TTC549 (cell line): Measurements from ENCODE around the gene VWA5B1.
"Not testable (repeated sequence)": the region's sequence is repeated elsewhere in the genome, so short reads cannot be mapped to it uniquely, and the experiment has no call there.

ENCODE experiments used
- FAIRE-seq: peaks from 2 replicates; lab custom pipeline; 2012; peaks lifted over from hg19 to GRCh38; lab: Jason Lieb, UNC

The VWA5B1 gene

DNA sequence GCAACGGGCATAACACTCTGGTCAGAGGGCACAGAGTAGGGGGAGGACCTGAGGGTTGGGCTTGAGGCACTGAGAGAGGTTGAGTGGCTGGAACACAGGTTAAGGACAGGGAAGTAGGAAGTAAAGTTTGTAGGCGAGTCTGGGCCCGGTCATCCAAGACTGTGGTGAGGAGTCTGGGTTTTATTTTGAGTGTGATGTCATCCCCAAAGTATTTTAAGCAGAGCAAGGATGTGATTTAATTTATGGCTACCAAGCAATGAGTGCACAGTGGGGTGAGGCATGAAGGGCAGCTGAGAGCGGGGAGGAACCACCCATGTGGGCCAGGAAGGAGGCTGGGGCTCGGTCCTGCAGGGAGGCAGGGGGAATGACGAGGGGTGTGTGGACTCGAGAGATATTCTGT, 11.2 kb upstream of the VWA5B1 start:
- FAIRE-seq, result no peak

DNA sequence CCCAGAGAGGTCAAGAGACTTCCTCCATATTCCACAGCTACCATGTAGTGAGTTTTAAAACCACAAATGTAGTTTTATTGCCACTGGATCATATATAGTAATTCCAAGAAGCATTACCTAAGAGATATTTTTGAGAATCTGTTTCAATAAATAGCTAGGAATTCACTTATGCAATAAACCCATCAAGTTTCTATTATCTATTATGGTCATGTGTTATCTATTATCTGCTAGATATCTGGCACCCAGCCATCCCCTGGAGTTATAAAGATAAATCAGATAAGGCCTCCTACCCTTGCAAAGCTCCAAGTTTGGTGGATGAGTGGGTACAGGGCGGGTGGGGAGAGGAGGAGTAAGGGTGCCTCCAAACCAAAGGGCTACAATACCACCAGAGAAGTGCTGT, 10.3 kb upstream of the VWA5B1 start:
- no peak for FAIRE-seq

DNA sequence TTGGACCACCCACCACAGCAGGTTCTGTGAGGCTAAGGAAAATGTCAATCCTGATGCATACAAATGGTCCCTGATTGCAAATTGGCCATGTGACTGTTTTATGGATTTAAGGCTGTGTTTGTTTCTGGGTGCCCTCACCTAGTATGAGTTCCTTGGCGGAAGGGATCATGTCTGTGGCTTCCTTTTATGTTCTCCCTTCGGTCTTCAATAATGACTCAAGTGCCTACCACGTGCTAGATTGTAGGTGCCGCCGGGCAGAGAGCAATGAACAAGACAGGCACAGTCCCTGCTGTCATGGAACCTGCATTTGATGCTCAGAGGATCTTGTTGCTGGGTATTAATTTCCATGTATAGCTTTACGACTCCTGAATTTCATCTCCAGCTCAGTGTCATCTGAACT, 9.8 kb upstream of the VWA5B1 start:
- no peak for FAIRE-seq

DNA sequence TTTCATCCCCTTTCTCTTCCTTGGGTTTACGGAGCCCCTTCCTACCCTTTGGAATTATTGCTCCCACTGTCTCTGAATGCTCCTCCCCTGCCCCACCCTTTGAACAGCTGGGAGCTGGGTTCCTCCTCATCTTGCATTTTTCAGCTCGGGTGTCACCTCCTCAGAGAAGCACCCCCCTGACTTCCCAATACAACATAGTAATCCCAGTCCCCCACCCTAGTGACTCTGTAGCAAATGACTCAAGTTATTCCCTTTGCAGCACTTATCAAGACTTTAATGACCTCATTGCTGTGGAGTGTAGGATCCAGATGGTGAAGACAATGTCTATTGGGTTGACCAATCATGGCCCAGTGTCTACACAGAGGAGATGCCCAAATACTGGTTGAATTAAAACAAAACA, 8.9 kb upstream of the VWA5B1 start:
- no peak for FAIRE-seq

DNA sequence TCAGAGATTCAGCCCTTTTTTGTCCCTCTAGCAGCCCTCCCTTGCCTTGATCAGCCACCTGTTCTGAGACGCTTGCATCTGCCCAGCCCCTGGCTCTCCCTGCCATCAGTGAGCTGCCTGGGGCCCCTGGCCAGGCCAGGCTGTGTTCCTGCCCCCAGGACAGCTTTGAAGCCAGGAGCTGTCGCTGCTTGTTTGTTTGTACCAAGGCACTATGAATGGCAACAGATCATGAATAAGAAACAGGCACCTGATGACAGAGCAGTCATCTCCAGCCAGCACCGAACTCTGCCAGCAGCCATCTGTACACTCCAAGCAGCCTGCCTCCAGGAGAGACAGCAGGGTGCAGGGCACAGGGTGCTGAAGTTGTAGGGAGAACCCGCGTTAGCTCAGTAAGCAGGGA, 8.1 kb upstream of the VWA5B1 start:
- FAIRE-seq, result no peak

DNA sequence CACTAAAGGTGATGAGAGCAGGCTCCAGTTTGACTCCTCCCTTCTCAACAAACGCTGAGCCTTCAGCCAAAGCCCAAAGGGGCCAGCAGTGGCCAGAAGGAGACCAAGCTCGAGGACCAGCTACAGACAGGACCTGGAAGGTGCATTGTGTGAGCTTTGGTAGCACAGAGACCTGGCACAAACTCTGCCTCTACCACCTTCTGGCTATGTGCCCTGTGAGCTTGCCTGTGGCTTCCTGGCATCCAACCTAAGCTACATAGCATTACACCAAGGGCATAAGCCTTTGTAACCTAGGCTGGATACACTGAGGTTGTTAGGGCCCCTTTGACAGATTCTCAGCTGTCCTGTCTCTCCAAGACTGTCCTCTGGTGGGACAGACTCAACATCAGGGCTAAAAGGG, 6.6 kb upstream of the VWA5B1 start:
- FAIRE-seq, result no peak

DNA sequence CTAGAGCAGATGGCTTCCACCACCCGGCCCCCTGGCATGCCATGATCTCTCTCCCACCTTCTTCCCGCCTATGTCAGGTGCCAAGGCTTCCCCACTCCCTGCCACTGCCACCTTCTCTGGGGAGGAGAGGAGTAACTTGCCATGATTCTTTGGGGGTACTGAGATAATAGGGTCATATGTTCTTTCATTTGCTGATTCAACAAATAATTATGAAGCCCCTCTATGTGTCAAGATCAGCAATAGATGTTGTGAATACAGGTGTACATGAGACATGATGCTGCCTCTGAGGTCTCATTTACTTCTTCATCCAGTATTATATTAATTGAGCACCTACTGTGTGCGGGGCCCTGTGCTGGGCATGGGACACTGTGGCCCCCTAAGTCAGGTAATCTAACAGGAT, 6.0 kb upstream of the VWA5B1 start:
- no peak for FAIRE-seq

DNA sequence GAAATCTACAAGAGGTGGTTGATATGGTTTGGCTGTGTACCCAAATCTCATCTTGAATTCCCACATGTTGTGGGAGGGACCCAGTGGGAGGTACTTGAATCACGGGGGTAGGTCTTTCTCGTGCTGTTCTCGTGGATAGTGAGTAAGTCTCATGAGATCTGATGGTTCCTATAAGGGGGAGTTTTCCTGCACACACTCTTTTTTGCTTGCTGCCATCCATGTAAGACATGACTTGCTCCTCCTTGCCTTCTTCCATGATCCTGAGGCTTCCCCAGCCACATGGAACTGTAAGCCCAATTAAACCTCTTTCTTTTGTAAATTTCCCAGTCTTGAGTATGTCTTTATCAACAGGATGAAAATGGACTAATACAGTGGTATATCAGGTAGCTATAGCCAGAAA, 5.2 kb upstream of the VWA5B1 start:
- FAIRE-seq, result no peak

DNA sequence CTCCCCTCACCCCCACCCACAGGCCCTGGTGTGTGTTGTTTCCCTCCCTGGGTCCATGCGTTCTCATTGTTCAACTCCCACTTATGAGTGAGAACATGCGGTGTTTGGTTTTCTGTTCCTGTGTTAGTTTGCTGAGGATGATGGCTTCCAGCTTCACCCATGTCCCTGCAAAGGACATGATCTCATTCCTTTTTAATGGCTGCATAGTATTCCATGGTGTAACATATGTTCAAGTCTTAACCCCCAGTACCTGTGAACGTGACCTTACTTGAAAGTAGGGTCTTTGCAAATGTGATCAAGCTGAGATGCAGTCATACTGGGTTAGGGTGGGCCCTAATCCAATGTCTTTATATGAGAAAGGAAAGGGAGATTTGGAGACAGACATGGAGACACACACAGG, 3.0 kb upstream of the VWA5B1 start:
- not testable (repeated sequence) for FAIRE-seq

DNA sequence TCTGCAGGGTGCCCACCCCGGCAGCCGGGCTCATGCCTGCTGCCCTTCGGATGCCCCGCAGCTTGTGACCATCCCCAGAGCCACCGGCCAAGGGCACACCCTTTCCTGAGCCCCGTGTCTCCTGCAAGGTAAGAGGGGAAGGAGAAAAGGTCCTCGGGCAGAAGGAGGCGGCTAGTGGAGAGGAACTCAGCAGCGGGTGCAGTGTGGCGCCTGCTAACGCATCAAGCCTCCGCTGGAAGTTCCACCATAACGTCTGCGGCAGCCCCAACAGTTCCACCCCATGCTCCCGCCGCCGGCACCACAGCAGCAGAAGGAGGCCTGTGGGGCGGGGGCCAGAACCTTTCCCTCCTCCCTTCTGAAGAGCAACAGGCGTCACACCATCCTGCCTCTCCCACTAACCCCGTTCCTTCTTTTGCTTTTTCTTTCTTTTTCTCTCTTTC, 990 bp downstream of the VWA5B1 start:
- FAIRE-seq, result no peak

DNA sequence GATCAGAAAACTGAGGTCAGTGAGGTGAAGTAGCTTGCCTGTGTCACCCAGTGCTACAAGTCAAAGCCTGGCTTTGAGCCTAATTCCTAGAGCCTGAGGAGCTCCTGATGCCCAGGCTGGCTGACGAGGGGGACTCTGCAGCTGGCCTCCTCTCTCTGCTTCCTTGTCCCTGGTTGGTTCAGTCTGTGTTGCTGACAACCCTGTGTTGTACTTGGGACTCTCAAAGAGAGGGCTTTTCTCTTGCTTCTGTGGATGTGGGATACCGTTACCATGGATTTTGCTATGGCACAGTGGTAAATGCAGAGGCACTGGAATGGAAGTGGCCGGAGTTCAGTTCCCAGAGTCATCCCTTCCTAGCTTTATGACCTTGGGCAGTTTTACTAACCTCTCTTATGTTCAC, 8.0 kb downstream of the VWA5B1 start:
- FAIRE-seq, result no peak

DNA sequence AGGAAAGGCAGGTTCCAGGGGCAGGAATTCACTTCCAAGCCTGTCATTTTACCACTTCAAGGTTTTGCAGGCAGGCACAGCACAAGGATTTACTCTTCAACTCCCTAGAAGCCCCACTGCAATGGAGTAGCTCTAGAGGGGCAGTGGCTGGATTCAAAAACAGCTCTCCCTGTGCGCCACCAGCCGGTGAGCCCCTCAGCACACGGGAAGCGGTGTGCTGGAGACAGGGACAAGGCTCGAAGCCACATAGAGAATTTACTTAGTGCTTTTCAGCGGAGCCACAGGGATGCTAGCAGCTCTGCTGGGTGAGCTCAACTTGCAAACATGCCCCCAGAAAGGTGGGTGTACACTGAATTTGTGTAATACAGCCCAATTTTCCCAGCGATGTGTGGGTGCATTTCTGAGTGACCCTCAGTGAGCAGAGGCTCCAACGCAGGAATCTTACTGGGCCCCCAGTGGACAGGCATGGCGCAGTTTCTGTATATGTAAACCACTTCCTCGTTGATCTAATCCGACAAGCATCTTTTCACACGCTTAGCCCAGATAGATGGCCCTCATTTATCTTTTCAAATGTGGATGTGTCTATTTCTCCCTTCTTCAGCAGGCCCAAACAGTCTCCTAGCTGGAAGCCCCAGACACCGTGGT, 10.9 kb downstream of the VWA5B1 start:
- no peak for FAIRE-seq

DNA sequence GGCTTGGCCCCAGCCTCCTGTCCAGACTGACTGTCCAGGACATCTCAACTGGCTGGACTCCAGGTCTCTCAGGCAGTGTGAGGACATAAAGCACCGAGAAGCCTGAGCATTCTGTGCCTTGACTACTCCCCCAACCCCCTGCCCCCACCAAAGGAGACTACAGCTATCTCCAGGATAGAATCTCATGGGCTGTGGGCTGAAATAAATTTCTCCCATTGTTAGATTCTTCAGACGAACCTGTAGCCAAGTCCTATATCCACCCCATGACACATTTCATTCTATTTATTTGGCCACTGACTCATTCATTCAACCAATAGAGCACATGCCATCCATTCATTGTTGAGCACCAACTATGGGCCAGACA, 11.4 kb downstream of the VWA5B1 start:
- FAIRE-seq, result no peak

DNA sequence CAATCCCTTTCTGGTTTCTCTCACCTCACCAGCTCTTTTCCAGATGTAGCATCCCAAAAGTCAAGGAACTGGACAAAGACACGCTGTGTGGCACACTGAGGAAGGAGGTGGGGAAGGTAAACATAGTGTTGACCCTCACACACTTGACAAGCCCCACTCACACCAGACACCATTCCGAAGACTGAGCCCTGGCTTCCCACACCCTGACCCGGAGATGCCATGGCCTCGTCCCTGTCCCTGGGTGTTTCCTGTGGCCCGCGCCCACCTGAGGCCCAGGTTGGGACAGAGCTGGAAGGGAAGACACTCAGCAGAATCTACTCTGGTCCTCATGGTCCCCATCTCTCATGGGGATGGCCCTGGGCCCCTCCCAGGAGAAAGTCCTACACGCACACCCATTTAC, 16.4 kb downstream of the VWA5B1 start:
- no peak for FAIRE-seq

DNA sequence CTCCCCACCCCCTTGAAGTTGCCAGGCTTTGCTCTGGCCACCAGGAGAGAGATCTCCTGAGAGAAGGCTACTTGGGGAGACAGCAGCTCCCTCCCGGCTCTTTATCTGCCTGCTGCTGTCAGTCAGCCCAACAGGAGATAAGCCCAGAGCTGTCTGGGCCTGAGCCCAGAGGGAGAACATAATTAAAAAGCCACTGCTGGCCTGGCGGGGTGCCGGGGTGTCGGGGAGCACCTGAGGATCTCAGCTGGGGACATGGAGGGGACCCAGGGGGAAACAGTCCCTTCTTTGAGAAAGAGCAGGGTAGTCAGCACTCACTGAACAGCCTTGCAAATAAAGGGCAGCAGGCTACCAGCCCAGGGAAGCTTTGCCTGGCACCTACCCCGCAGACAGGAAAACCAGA, 17.9 kb downstream of the VWA5B1 start:
- FAIRE-seq, result no peak

DNA sequence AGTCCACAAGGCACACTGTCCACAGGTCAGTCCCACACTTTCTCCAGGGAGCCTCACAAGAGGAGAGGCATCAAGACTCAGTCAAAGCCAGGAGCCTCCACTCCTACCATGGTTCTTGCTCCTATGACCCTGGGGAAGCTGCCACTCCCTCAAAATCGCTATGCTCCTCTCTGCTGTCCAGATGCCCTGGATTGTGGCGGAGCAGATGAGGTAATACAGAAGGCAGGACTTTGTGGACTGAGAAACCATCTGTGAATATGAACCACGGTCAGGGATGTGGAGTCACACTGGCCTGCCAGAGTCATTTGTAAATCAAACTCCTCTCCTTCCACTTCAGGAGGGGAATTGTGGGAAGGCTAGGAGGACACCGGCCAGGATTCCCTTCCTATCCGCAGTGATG, 20.6 kb downstream of the VWA5B1 start:
- FAIRE-seq, result no peak

DNA sequence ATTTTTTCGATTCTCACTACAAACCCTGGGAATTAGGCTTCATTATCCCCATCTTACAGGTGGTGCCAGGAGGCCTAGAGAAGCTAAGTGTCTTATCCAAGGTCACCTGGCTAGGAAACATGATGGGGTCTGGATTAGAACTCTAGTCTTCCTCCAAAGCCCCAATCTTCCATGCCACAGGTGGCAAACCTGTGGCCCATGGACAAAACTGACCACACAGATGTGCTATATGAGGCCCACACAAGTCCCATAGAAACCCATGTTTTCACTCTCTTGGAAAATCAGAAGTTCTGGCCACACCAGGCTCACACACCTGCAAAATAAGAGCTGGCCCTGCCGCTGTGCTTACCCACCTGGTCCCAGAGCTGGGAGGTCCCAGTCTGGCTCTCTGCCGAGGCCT, 21.6 kb downstream of the VWA5B1 start:
- no peak for FAIRE-seq

DNA sequence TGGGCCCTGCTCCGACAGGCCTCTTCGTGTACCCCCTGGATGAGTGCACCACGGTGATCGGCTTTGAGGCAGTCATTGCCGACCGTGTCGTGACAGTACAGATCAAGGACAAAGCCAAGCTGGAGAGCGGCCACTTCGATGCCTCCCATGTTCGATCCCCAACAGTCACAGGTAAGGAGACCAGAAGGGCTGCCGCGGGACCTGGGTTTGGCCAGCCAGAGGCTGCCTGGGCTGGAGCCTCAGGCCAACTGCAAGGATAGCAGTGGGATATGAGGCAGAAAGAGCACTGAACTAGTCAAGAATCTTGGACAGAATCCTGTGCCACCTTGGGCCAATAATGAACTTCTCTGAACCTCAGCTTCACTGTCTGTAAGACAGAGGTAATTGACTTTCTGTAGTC, 22.1 kb downstream of the VWA5B1 start:
- FAIRE-seq, result no peak

DNA sequence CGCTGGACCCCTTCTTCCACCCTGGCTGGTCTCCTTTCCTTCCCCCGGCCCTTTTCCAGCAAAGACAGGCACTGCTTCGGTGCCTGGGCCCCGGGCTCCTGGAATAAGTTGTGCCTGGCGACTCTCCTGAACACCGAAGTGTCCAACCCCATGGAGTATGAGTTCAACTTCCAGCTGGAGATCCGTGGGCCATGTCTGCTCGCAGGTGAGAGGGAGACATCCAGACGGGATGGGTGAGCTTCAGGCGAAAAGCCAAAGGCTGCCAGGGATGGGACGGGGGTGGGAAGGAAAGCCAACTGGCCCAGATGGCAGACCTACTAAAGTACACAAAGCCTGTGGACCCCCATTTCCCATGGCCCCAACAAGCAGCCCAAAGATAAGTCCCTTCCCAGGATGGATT, 26.8 kb downstream of the VWA5B1 start:
- FAIRE-seq, result no peak

DNA sequence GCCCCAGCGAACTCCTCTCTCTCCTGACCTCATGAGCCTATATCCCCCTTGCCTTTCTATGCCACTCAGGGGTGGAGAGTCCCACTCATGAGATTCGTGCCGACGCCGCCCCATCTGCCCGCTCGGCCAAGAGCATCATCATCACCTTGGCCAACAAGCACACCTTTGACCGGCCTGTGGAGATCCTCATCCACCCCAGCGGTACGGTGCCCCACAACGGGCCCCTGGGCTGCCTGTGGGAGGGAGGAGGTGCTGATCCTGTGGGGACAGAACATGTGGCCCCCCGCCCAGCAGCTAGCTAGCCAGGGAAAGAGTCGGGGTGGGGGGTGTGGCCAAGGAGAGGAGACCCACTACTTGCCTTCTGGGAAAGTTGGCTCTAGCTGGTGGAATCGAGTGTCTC, 27.8 kb downstream of the VWA5B1 start:
- no peak for FAIRE-seq

DNA sequence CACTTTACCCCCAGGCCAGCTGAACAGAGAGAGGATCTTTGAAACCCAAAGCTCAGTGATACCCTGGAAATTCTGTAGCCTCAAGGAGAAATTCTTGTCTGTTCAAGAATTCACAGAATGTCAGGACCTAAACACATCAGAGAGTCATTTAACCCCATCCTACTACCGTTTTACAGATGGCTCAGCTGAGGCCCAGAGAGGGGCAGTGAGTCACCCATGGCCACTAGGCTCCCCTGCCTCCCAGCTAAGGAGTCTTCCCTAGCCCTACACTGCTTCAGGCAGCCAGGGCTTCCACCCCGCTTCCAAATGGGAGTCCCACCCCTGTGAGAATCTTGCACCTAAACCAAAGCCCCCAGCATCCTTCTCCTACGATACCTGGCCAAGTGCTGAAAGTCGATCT, 28.3 kb downstream of the VWA5B1 start:
- no peak for FAIRE-seq

DNA sequence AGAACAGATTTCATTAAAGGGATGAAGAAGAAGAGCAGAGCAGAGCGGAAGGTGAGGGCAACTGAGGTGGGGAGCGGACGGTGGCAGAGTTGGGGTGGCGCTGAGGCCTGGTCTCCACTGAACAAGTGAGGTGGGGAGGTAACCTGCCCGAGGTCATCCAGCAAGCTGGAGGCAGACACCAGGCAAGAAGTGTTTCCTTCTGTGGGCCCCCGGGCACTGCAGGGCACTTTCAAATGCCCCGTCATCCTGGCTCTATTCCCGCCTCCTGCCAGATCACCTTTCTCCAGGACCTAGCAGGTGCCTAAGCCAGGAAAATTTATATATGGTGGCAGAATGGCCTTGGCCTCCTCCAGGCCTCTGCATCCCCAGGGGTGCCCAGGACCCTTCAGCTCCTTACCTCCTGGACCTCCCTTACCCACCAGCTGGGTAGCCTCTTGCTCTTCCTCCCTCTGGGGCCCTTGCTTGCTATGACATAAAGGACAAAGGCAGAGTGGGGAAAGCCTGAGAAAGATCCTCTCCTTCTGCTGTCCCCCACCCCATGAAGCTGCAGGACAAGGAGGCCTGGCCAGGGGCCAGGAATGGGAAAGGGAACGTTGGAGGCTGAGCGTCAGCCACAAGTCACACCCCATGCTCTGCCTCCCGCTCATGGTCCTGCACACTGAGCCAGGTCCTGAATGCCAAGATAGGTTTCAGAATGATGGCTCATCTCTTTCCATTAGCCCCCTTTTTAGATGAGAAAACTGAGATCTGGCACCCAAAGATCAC, 29.0 kb downstream of the VWA5B1 start:
- no peak for FAIRE-seq

DNA sequence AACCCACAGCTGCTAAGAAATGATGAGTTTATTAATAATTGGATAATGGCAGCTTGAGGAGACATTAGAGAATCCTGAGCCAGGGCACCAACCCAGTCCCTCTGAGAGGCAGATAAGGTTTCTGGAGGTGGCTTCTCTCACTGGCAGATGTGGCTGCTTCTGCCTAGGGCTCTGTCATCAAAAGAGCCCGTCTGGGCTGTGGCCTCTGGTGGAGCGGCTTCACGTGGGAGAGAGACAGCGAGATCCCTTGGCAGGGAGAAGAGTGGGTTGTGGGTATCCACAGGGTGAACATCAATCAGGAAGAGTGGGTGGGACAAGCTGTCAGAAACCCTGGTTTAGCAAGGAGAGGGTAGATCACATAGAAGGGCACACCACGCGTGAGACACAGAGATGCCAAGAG, 30.0 kb downstream of the VWA5B1 start:
- FAIRE-seq, result no peak

DNA sequence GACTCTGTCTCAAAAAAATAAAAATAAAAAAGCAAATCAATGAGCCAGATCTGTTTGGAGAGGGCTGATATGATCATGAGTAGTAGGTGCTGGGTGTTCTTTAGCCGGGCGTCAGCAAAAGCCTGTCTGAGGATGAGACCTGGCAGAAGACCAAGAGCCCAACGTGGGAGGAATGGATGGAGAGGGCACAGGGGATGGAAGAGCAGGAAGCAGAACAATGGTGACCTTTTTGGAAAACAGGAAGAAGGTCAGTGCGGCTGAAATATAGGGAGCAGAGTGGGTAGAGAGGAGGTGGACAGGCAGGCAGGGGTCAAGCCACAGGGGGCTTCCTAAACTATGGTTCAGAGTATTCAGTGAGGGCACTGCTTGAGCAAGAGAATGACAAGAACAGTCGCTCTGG, 30.9 kb downstream of the VWA5B1 start:
- no peak for FAIRE-seq
